ENCODE results near the gene USP21.
A peak's percentile ranks its signal among the peaks of the same experiment; 100 is the strongest.
"Not testable (repeated sequence)": the region's sequence is repeated elsewhere in the genome, so short reads cannot be mapped to it uniquely, and the experiment has no call there.

USP21 gene, protein sequence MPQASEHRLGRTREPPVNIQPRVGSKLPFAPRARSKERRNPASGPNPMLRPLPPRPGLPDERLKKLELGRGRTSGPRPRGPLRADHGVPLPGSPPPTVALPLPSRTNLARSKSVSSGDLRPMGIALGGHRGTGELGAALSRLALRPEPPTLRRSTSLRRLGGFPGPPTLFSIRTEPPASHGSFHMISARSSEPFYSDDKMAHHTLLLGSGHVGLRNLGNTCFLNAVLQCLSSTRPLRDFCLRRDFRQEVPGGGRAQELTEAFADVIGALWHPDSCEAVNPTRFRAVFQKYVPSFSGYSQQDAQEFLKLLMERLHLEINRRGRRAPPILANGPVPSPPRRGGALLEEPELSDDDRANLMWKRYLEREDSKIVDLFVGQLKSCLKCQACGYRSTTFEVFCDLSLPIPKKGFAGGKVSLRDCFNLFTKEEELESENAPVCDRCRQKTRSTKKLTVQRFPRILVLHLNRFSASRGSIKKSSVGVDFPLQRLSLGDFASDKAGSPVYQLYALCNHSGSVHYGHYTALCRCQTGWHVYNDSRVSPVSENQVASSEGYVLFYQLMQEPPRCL

DNA sequence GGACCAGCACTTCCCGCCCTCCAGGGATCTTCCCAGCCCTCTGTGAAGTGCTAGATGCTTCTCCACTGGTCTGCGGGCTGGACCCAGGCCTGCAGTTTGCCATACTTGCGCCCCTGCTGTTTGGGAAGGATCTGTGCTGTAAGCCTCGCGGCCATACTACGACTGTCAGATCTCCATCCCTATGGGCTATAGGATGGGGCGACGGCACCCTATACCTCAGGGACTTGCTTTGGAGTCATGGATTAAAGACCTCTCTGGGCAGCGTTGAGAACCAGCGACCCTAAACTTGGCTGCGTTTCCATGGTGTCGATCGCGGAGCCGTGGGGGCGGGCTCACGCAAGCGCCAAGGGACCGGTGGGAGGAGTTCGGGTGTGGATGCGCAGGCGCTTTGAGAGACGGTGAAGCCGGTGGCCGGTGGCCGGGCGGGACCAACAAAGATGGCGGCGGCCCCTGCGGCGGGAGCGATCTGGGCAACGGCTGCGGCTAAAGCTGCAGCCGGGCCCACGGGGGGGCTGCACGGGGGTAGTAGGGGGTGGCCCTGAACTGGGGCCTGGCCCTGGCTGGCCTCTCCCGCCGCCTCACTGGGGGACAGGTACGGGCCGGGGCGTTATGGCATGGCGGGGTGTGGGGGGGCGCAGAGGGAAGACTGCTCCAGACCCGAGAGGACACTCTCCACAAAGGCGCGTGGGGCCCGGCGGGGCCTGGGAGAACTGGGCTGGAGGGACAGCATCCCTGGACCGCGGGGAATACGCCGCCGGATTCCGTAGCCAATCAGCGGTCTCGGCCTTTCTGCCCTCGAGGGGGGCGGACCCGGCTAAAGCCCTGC, at the start of gene USP21:
TSS of gene USP21 (plus strand) at position 414 of the 826 bp plus-strand sequence. CDS start 1,141 bp downstream, outside the sequence.
- DNase-seq = peak; percentile 91

DNA sequence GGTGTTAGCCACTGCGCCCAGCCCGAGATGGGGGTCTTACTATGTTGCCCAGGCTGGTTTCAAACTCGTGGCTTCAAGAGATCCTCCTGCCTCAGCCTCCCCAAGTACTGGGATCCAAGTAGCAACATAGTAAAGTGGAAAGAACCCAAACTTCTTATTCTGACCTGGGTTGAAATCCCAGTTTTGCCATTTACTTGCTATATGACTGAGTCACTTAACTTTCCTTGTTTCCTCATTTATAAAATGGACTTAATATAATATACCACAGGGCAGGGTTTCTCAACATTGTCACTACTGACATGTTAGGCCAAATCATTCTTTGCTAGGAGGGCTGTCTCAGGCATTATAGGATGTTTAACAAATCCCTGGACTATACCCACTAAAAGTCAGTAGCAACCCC, 48.2 kb upstream of the USP21 start:
- no peak for DNase-seq

DNA sequence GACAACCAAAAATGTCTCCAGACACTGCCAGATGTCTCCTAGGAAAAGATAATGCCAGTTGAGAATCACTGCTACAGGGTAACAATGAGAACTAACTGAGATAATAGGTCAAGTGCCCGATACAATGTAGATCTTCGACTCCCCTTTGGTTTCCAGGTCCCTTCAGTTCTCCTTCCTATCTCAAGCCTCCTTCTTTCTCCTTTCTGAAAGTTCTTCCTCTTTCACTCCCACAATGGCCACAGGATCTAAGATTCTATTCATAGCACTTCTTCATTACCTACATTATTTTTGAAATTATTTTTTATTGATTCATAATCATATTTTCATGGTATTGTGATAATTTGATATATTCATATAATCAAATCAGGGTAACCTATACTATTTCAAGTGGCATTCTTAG, 47.8 kb upstream of the USP21 start:
- DNase-seq = no peak

DNA sequence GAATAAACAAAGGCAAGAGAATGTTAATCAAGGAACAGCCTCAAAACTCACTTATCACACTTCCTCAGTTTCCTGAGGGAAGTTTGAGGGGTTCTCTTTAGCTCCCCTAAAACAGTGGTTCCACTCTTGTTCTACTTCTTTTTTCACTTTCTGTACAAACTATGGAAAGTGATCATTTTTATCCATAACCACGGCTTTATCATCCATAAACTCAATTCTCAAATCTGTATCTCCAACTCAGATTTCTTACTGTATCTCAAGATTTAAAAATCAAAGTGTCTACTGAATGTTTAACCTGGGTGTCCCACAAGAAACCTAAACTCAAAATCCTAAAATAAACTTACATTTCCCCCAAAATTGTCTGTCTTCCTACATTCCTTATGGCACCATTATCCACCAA, 45.4 kb upstream of the USP21 start:
- no peak for DNase-seq

DNA sequence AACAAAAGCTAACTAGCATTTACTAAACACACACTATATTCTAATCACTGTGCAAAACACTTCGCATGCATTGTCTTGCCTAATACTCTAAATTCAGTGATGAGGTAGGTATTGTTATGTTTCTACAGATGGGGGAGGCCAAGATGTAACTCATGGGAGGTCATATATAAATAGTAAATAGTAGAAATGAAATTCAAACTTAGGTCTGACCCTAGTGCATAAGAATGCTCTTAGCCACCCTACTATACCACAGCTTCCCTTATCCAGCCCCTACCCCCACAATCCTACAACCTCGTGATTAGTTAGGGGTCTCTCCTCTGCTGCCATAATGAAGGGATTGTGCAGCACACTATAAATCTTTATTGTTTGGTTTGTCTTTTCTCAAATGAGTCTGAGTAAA, 44.7 kb upstream of the USP21 start:
- no peak for DNase-seq

DNA sequence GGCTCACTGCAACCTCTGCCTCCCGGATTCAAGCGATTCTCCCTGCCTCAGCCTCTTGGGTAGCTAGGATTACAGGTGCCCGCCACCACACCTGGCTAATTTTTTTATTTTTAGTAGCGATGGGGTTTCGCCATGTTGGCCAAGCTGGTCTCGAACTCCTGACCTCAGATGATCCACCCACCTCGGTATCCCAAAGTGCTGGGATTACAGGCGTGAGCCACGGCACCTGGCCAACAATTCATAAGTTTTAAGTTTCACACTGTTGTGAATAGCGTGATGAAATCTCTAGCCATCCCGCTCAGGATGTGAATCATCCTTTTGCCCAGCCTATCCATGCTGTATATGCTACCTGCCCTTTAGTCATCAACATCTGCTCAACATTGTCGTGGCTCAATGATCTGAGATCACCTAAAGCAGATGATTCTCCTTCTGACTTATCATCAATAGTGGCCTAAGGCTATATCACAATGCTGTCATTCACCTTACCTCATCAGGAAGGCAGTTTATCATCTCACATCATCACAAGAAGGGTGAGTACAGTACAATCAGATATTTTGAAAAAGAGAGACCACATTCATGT, 44.1 kb upstream of the USP21 start:
- peak; percentile 32 for DNase-seq

DNA sequence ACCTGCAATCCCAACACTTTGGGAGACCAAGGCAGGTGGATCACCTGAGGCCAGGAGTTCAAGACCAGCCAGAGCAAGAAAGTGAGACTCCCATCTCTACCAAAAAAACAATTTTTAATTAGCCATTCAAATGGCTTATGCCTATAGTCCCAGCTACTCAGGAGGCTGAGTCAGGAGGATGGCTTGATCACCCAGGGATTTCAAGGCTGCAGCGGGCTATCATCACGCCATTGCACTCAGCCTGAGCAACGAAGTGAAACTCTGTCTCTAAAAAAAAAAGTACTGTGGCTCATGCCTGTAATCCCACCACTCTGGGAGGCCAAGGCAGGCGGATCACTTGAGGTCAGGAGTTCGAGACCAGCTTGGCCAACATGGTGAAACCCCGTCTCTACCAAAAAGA, 43.3 kb upstream of the USP21 start:
- DNase-seq = not testable (repeated sequence)

DNA sequence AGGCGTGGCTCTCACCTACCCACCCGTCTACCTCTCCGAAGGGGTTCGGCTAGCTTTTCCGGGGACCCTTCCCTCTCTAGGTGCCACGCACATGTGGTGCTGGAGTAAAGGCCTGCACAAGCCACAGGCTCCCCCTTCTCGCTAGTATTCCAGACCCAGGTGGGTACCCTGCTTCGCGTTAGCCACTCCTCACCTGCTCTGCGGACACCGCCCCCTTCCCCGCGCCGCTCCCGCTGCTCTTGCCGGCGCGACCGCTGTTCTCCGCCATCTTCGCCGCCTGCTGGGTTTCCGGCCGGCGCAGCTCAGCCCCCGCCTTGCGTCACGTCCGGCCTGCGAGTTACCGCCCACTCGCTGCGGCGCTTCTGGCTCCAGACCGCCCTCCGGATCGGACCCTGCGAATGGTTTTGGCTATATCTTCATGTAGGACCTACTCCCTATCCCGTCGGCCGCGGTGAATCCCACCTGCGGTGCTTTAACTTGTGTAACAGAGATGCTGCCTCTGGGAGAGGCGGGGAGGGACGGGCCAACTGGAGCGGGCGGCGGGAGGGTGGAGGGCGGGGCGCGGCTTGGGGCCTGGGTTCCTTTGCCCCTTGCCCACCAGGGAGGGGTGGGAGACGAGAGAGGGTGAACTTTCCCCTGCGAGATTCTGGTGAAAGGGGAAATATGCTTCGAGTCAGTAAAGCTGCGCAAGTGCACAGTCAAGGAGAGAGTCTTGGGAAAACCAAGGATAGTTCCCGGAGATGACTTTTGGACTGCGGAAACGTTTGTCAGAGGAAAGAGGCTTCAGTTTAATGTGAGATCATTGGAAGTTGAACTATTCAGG, 41.3 kb upstream of the USP21 start, which contains the start of the genes NIT1 and PFDN2:
TSS of gene NIT1 (plus strand) at position 347 of the 823 bp plus-strand sequence. CDS start at position 419, 72 bp downstream.
TSS of gene PFDN2 (minus strand) at position 279 of the 823 bp plus-strand sequence. CDS start at position 268, 11 bp downstream.
- DNase-seq = peak; percentile 89

DNA sequence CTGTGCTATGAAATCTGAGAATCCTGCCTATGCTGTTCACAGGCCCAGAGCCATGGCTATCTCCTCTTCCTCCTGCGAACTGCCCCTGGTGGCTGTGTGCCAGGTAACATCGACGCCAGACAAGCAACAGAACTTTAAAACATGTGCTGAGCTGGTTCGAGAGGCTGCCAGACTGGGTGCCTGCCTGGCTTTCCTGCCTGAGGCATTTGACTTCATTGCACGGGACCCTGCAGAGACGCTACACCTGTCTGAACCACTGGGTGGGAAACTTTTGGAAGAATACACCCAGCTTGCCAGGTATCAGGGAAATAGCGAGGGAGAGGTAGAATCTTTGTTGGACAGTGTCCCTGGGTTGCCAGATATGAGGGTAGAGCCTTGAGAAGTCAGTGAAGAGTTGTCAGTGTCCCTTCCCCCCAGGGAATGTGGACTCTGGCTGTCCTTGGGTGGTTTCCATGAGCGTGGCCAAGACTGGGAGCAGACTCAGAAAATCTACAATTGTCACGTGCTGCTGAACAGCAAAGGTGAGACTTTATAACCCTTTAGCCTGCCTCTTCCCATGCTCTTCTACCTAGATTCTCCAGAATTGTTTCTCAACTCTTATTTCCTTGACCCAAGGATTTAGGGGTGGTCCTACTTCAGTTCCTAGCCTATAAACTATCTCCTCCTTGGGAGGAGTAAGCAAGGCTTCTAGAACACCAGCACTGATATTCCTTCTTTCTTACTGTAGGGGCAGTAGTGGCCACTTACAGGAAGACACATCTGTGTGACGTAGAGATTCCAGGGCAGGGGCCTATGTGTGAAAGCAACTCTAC, 40.0 kb upstream of the USP21 start:
- peak; percentile 79 for DNase-seq

DNA sequence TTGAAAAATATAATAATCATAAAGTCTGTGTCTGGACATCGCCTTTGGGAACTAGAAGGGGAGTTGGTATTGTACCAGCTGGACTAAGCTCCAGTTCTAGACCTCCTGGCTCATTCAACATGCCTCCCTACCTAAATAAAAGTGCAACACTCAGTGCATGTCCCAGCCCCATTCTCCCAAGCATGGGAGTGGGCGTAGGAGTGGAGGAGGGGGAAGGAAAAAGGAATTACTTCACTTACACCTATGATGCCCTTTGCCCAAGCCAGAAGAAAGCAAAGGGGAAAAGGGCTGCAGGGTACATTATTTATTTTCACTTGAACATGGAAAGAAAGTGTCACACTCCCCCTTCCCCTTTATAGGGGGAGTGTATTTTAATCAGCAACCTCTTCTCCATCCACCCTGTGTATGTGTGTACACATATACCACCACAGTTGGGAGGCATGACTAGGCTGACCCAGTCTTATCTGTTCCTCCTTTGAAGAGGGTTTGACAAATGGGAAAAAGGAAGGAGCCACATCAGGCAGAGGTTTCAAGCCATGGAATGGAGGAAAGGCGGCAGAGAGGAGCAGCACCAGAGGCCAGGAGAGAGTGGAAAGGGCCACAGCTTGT, 38.2 kb upstream of the USP21 start:
- no peak for DNase-seq

DNA sequence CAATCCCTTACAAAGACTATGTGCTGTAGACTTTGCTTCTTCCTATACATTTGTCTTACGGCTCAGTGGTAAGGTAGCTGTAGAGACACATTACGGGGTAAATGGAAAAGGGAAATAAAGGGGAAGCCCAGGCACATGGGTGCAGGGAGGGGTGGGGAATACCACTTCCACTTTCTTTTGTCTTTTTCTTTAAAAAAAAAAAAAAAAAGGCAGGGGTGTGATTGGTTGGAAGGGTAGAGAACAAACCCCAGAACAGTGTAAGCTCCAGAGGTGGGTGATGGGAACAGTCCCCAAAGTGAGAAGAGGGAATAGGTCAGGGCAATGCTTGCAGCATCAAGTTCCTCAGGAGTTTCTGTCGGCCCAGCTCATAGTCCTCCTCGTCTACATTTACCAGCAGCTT, 37.5 kb upstream of the USP21 start:
- no peak for DNase-seq

DNA sequence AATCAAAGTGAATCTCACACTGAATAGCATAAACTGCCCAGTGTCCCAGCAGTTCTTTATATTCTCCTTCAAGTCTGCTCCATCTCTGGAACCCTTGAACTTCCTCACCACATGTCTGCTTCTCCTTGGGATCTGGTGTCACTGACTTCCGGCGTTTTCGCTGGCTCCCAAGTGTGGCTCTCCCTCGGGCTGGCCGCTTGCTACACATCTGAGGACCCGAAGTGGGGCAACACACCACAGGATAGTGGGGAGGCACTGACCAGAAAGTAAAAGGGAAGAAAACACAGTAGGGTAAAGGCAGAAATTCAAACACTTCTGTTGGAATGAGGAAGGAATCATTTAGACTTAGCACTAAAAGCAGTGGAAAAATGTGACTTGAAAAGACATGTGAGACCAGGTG, 36.3 kb upstream of the USP21 start:
- no peak for DNase-seq

DNA sequence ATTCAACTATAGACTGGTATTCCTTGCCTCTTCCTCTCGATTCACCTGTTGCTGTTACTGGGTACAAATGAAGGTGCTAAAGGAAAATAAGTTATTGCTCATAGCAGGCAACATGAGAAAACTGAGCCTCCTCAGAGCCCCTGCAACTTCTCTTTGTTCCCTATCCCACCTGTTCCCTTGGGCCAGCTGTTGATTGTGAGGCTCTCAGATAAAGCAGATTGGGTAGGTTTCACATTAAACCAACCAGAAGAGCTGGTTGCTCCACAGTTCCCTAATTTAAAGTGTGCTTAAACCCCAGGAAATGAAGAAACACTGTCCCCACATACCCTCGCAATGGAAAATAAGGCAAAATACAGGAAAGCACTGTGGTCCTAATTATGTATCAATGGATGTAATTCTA, 31.7 kb upstream of the USP21 start:
- no peak for DNase-seq

DNA sequence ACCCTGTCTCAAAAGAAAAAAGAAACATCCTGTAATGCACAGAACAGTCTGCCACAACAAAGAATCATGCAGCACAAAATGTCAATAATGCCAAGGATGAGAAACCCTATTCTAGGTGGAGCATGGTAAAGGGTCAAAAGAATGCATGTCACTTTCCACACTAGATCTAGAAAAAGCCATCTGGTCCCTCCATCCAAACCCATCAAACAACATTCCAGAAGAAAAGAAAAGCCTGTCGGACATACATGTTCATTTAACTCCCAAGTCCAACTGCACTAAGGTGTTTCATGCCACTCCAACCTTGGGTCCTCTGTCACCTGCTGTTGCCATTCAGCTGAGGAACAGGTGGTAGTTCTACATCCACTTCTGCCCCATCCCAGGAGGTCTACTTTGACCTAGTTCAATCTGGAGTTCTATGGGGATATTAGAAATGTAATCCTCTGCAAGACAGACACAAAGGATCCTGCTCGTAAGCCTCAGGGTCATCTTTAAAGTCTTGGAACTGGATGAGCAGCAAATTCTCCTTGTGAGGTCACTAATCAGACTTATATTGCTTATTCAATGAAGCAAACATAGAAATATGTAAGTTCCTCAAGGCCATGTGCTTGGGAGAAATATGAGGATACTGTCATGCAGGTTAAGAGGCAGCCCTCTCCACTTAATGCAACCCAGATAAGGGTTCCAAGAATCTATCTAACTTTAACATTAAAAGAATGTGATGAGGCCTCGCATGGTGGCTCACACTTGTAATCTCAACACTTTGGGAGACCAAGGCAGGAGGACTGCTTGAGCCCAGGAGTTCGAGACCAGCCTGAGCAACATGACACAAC, 30.5 kb upstream of the USP21 start:
- no peak for DNase-seq

DNA sequence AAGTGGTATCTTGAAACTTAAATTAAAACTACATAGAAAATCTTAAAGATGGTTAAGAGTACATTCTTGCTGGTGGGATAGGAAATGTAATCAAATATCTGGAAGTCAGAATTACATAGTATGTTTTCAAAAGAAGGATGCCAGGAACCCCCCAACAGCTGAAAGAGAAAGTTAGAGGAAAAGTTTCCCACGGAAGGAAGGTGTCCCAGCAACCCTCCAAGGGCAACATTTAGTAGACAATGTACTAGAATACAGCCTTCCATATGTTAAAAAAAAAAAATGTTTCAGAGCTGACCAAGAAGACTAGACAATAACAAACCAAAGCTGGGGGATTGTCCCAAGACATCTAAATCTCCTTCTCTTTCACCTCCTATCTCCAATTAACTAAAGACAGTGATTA, 29.0 kb upstream of the USP21 start:
- DNase-seq = no peak

DNA sequence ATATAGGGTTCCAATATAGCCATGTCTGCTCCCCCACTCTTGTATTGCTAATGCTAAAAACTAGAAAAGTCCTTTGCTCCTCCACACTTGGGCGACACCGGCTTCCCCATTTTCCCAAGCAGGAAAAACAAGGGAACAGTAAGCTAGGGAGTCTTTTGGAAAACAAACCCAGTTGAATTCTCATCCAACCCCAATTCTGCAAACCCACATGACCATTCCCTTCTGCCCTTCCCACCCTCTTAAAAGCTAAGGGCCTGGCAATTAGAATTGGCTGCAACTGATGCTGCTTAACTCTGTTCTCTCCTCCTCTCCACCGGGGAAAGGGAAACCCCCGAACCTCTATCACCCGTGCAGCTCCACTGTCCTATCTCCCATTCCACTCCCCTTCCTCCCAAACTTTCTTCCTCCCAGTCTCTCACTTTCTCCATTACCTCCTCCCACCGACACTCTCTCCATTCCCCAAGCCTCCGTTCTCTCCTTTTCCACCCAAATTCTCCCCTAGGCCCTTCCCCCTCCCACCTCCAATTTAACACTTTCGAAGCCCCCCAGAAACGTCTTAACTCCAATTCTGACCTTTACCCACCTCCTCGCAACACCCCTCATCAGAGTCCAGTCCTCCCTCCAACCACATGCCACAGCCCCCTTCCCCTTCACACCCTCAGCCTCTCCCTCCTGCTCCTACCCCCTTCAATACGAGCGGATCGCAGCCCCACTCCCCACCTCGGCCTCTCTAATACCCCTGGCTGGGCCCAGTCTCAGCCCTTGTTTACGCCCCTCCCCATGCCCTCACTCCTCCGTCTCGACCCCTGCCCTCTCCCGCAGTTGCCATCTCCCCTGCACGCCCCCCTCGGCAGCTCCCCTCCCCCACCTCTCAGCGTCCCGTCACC, 27.5 kb upstream of the USP21 start:
- no peak for DNase-seq

DNA sequence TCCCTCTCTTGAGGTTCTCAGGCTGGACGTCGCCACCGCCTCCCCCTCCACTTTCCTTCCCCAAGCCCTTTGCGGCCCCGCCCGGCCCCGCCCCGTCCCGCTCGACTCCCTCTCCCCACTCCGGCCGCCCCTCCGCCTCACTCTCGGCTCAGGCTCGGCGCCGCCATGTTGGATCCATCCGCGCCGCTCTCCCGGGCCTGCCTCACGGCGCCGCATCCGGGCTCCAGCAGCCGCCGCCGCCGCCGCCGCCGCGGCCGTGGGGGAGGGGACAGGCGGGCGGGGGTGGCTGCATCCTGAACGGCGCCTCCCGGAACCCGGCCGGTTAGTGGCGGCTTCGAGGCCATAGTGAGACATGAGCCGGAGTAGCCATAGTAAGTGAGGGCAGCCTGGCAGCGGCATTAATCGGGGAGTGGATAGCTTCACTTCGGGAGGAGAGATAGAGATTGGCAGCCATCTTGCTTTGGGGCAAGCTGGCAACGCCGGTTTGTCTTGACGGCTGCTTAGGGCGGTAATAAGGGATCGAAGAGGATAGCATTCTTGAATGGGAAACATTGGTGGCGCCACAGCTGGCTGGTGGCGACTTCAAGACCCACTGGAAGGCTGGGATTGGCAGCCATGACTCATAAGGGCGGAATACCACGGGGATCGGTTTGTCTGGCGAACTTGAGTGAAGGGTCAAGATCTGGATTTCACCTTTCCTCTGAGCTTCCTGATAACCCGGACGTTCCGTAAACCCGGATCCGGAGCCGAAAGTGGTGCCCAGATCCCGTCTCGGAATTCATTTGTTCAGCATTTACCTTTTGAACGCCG, 26.7 kb upstream of the USP21 start, which contains the start of gene DEDD:
TSS of gene DEDD (minus strand) at position 258 of the 810 bp plus-strand sequence. CDS start 8,205 bp downstream, outside the sequence.
- peak; percentile 91 for DNase-seq

Data from activated naive CD4-positive, alpha-beta T cell treated with anti-CD3 and anti-CD28 coated beads, Interleukin-2, amount 50 U/mL, for 16 hours (primary cell).